Hippocampal formation (tissue), 2 donors: ENCODE results near the gene ZPLD1.
A peak's percentile ranks its signal among the peaks of the same experiment; 100 is the strongest.

Experiments
- DNase-seq, 2 donors: peaks; one replicate each; lab custom pipeline; 2025; lab: John Stamatoyannopoulos, UW

The ZPLD1 gene

GRCh38 chr3:102466001-102466400, 31.2 kb downstream of the ZPLD1 start:
- DNase-seq, result no peak

DNA sequence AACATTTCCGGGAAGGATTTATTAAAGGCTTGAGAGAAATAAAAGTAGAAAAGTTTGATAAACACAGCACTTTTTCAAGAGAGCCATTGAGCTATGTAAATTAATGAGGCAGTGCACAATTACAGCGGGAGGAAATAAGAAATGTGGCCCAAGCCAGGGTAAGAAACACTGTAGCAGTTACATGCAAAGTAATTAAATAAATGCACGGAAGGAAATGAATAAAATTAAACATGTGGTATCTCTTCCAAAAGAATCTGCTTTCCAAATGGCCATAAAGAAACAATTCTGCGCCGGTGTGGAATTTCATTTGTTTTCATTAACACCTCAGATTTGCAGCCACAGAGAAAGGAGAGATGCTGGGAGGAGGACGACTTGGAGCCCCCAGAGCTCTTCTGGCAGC, 35.3 kb downstream of the ZPLD1 start:
- no peak for DNase-seq

GRCh38 chr3:102471001-102471400, 36.2 kb downstream of the ZPLD1 start:
- no peak for DNase-seq

GRCh38 chr3:102471491-102471890, 36.7 kb downstream of the ZPLD1 start:
- DNase-seq, result no peak

DNA sequence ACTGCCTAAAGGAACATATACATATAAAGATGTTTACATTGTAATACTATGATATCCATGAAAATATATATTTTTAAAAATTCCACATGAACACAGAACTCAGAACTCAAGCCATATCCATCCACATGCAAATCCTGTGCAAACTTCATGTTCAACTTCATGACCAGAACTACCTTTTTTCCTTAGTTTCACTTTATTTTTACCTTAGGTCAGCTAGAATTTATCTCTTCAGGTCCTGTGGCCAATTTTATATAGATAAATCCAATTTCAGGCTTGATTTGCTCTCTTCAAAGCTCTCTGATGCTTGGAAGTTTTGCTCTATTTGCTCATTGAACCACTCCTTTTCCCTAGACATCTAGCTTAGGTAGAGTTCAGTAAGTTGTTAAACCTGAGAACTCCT, 38.8 kb downstream of the ZPLD1 start:
- no peak for DNase-seq

GRCh38 chr3:102474207-102474606, 39.4 kb downstream of the ZPLD1 start:
- no peak for DNase-seq

DNA sequence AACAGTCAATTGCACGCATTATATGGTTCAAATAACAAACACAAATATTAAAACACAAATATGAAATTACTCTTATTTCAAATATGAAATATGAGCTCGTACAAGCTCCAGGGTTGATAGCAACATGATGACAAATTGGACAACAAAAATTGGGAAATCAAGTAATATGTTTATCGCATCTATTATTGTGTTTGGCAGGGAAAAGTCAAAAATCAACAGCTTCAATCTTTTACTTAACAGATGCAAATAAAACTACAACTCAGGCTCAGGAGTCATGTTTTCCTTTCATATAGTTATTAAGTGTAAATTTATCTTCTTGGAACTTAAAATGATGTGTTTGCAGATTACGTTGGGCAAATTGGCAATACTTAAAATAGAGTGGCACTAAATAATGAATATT, 41.4 kb downstream of the ZPLD1 start:
- no peak for DNase-seq

DNA sequence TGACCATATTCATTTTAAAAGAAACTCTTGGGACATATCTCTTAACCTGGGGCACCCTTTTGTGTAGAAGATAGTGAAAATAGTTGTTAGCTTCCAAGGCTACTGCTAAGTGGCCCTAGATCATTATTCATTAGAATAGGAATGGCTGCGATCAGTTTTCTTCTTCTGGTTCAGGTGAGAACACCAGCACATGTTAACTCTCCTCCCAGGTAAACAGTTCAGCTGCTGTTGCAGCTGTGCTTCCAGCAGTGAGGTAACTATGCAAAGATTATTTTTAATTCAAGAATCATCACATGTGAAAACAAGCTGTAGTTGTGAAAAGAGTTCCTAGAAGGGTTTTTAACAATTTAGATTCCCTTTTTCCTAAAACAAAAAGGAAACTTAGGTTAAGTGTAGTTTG, 43.3 kb downstream of the ZPLD1 start:
- DNase-seq, result no peak

DNA sequence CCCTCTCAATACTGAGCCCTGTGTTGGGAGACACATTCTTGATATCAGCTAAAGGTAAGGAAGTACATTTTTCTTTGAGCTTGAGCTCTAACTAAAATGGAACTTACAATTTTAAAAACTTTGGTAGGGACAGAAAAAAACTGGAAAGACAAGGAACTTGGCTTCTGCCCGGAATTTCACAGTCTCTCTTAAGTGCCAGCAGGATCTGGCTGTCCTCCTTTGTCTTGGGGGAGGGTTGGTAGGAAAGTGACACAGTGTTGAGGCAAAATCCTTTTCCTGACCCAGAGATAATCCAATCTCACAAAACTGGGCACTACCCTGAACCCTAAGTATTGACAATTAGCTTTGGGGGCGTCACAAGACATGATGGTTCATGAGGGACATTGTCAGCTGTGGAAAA, 45.3 kb downstream of the ZPLD1 start:
- no peak for DNase-seq

- no peak for DNase-seq
Measured at GRCh38 chr3:102481050-102481449, 46.2 kb downstream of the ZPLD1 start.

DNA sequence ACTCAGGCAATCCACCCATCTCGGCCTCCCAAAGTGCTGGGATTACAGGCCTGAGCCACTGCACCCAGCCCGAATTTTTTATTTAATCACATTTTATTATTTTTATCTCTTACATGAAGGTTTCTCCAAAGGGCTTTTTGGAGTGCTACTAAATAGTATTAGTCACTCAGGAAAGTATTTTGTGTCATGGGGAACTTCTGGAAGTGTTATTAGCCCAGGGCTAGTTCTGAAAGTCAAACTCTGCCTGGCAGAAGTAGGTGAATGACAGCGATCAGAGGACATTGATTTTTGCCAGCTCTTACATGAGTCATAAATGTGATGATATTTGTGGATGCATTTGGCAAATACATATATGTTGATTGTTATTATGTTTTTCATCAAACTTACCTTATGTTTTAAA, 48.7 kb downstream of the ZPLD1 start:
- no peak for DNase-seq

GRCh38 chr3:102484363-102484762, 49.5 kb downstream of the ZPLD1 start:
- DNase-seq, result no peak

GRCh38 chr3:102485701-102486100, 50.9 kb downstream of the ZPLD1 start:
- DNase-seq, result no peak

DNA sequence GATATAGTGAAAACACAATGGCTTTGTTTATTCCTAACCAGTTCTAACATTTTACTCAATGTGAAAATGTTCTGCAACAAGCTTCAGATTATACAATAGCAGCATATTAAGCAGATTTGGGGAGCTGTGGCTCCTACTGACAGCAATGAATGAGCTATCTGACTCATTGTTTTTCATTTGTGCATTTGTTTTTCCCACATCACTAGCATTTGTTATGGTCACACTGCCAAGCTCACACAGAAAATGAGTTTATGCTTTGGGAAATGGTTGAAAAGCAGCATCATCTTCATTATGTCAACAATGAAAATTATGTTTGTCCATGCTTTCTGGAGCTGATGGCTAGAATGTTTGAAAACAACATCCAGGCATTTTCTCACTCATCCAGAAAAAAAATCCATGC, 53.5 kb downstream of the ZPLD1 start:
- peak in 1 of 2 donors; percentile 1 for DNase-seq

DNA sequence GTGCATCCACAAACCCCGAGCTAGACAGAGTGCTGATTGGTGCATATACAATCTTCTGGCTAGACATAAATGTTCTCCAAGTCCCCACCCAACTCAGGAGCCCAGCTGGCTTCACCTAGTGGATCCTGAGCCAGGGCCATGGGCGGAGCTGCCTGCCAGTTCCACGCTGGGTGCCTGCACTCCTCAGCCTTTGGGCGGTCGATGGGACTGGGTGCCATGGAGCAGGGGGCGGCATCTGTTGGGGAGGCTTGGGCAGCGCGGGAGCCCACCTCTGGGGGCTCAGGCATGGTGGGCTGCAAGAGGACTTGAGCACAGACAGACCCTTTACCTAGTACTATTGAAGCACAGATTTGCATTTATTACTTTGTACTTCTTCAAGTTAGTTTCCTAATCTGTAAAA, 57.5 kb downstream of the ZPLD1 start:
- no peak for DNase-seq

DNA sequence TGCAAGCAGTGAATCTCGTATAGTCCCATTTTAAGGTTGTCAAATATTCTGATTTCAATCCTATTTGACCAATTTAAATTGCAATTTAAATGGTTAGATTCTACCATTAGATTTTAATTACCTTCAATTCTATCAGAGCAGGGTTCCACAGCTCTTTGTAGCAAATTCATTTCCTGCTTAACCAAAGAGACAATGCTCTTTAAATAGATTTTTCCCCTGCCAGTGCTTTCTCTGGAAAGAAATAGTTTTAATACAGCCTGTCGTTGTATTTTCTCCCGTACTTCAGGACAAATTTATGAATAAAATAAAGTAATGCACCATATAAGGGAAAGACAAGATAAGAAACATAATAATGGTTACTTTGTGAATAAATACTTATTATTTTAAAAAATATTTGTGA, 62.8 kb downstream of the ZPLD1 start:
- no peak for DNase-seq

- no peak for DNase-seq
Measured at GRCh38 chr3:102505542-102505941, 70.7 kb downstream of the ZPLD1 start.

DNA sequence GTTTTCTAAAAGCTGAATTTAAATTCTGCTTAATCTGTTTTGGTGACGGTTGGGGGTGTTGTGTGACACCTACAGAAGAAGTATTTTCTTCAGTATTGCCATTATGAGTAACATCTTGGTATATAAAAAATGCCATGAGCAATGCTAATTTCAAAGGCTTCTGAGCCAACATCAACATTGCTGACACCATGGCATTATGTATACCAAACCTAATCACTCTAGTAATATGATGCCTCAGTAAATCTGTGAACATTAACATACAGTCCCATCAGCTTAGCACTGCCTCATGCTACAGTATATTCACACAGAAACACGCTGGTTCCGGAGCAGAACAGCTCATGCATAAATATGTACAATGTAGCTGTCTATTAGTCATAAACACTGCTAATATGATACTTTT, 75.8 kb downstream of the ZPLD1 start:
- DNase-seq, result no peak

GRCh38 chr3:102511168-102511567, 76.4 kb downstream of the ZPLD1 start:
- DNase-seq, result no peak

GRCh38 chr3:102511639-102512038, 76.8 kb downstream of the ZPLD1 start:
- no peak for DNase-seq

DNA sequence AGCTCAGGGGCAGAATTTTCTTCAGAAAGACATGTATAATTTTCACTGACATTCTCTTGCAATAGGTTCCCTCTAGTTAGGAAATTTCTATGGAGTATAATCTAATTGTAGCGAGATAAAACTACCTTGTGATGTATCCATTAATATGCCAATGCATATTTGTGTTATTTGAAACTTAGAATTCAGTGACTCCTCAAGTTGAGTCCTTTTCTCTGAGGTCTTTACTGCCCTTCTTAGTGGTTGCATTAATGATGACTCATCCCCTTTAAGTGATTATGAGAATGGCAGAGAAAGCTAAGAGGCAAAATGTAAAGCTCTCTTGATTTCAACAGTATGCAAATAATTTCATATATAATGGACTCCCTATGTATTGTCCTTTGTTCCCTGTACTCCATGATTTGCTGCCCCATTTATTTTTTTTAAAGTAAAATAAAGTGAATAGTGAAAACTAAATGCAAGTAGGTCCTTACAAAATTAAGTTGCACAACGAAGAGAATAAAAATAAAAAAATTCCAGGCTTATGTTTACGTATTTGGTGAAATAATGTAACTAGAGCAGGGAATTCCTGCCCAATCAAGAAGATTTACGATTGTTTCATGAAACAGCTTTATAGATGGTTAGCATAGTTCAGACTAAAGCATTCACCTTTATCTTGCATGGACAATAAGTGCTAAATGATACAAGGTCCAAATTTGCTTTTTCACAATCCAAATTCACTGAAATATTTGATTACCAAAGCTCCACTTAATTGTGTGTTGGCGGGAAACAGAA, 78.1 kb downstream of the ZPLD1 start:
- DNase-seq, result no peak

GRCh38 chr3:102514241-102514640, 79.4 kb downstream of the ZPLD1 start:
- no peak for DNase-seq

- DNase-seq, result no peak
Measured at GRCh38 chr3:102521246-102521645, 86.4 kb downstream of the ZPLD1 start.

GRCh38 chr3:102525624-102526023, 90.8 kb downstream of the ZPLD1 start:
- DNase-seq, result no peak
